ENCODE results near the gene PTK7.

DNA sequence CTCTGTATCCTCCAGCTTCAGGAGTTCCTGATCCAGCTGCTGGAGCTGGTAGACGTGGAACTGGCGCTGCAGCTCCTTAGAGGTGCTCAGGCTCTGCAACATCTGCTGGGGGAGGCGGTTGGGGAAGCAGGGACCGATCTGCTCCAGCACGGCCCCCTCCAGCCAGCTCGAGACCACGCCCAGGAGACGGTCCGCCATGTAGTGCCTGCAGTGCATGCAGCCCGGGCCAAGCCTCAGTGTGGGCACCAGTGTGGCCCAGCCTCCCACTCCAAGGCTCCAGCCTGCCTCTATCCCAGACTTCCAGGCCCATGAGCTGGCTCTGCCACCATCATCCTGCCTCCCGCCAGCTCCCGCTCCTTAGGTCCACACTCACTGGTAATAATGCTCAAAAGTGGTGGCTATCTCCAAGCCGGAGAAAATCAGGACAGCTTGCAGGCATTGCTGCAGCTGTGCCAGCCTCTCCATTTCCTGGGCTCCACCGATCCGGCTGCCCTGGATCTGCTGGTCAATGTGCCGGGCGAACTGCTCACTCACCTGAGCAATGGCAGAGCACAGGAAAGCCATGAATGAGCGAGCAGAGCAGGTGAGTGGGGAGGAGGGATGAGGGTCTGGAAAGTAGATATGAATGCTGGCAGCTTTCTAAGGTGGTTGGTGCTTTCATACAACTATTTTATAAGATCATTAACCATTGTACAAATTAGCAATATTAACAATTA is 35.4 kb upstream of the PTK7 start:
- TF ChIP-seq GATA2 (IDR thresholded peaks at IDR 0.05; ENCODE audit: low read depth, low read length) (no peak), GATA3 (IDR thresholded peaks at IDR 0.05; ENCODE audit: low read depth, low read length) (no peak)
